ENCODE measurements around the gene LYRM4.

LYRM4 gene

DNA sequence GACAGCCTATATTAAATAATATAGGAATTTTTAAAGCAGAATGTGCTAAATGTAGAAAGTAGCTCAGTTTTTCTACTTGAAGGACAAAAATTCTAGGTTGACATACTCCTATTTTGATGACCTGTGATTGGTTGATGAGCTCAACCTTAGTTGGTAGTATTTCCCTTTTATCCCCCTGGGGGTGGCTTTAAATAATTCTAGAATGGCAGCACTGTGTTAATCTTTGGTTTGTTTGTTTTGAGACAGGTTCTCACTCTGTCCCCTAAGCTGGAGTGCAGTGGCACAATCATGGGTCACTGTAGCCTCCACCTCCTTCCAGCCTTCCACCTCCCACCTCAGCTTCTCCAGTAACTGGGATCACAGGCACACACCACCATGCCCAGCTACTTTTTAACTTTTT lies 29.8 kb upstream of the LYRM4 start:
- Histone ChIP-seq H3K9ac (no peak overlapping the region), H3K4me3 (IDR thresholded peaks at IDR 0.05; ENCODE audit: insufficient read depth, low read depth, low read length) (no peak overlapping the region), H2AFZ (ENCODE audit: low read depth) (no peak overlapping the region), H3K36me3 (ENCODE audit: insufficient read depth) (no peaks in the 10 kb centered on the region), H3K27me3 (ENCODE audit: insufficient read depth, low read depth) (no peaks in the 10 kb centered on the region), H4K20me1 (ENCODE audit: insufficient read depth) (no peaks in the 10 kb centered on the region), H3K4me1 (ENCODE audit: low read depth, poor library complexity, severe bottlenecking) (peaks cover 3% of the 10 kb centered on the region), H3K27ac (no peak overlapping the region), H3K79me2 (ENCODE audit: insufficient read depth, low read depth) (no peaks in the 10 kb centered on the region), H3K4me2 (no peak overlapping the region)
- no peak for TF ChIP-seq CTCF (conservative IDR thresholded peaks at IDR 0.05; ENCODE audit: low read depth, low read length)

GRCh38 chr6:5290097-5290496 lies 29.3 kb upstream of the LYRM4 start:
- no peak overlapping the region for H3K27ac ChIP-seq
- H3K4me2 ChIP-seq, result no peak overlapping the region
- H3K79me2 ChIP-seq (ENCODE audit: insufficient read depth, low read depth), result no peaks in the 10 kb centered on the region
- H3K4me3 ChIP-seq (IDR thresholded peaks at IDR 0.05; ENCODE audit: insufficient read depth, low read depth, low read length), result no peak overlapping the region
- no peaks in the 10 kb centered on the region for H4K20me1 ChIP-seq (ENCODE audit: insufficient read depth)
- no peak overlapping the region for H2AFZ ChIP-seq (ENCODE audit: low read depth)
- H3K27me3 ChIP-seq (ENCODE audit: insufficient read depth, low read depth), result no peaks in the 10 kb centered on the region
- no peak overlapping the region for H3K9ac ChIP-seq
- no peaks in the 10 kb centered on the region for H3K36me3 ChIP-seq (ENCODE audit: insufficient read depth)
- TF ChIP-seq CTCF (conservative IDR thresholded peaks at IDR 0.05; ENCODE audit: low read depth, low read length), result no peak
- peaks cover 3% of the 10 kb centered on the region for H3K4me1 ChIP-seq (ENCODE audit: low read depth, poor library complexity, severe bottlenecking)

DNA sequence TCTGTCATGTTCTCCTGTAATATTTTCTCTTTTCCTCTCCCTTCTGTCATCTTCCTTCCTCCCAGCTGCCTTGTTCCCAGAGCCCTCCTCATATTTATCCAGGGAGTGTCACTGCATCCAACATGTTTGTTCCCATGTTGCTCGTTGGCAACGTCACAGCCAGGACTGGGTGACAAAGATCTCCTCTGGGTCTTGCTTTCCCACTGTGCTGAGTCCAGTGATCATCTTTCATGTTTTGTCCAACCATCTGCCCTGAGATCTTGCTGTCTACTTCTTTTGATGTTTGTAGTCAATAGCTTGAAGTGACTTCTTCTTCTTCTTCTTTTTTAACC lies 27.2 kb upstream of the LYRM4 start:
- Histone ChIP-seq H3K27ac (no peak overlapping the region), H4K20me1 (ENCODE audit: insufficient read depth) (no peaks in the 10 kb centered on the region), H3K4me2 (no peak overlapping the region), H3K27me3 (ENCODE audit: insufficient read depth, low read depth) (no peaks in the 10 kb centered on the region), H3K9ac (no peak overlapping the region), H3K4me3 (IDR thresholded peaks at IDR 0.05; ENCODE audit: insufficient read depth, low read depth, low read length) (no peak overlapping the region), H2AFZ (ENCODE audit: low read depth) (no peak overlapping the region), H3K36me3 (ENCODE audit: insufficient read depth) (no peaks in the 10 kb centered on the region), H3K79me2 (ENCODE audit: insufficient read depth, low read depth) (no peaks in the 10 kb centered on the region), H3K4me1 (ENCODE audit: low read depth, poor library complexity, severe bottlenecking) (peaks cover 3% of the 10 kb centered on the region)
- no peak for TF ChIP-seq CTCF (conservative IDR thresholded peaks at IDR 0.05; ENCODE audit: low read depth, low read length)

GRCh38 chr6:5287205-5287965 lies 26.6 kb upstream of the LYRM4 start:
- Histone ChIP-seq H3K4me3 (IDR thresholded peaks at IDR 0.05; ENCODE audit: insufficient read depth, low read depth, low read length) (no peak overlapping the region), H2AFZ (ENCODE audit: low read depth) (no peak overlapping the region), H3K9ac (no peak overlapping the region), H3K4me1 (ENCODE audit: low read depth, poor library complexity, severe bottlenecking) (peaks cover 3% of the 10 kb centered on the region), H3K27me3 (ENCODE audit: insufficient read depth, low read depth) (no peaks in the 10 kb centered on the region), H3K27ac (no peak overlapping the region), H3K4me2 (no peak overlapping the region), H3K79me2 (ENCODE audit: insufficient read depth, low read depth) (no peaks in the 10 kb centered on the region), H3K36me3 (ENCODE audit: insufficient read depth) (no peaks in the 10 kb centered on the region), H4K20me1 (ENCODE audit: insufficient read depth) (no peaks in the 10 kb centered on the region)
- TF ChIP-seq CTCF (conservative IDR thresholded peaks at IDR 0.05; ENCODE audit: low read depth, low read length), result no peak
